Measurements from ENCODE around the gene IL1RAPL1. TPM values are rescaled to one million over a fixed set of nuclear protein-coding genes. Genes with fewer than 3 reads are reported as not detected.

IL1RAPL1 gene
- total RNA-seq, 1 experiment from 2014 or later, result not detected

DNA sequence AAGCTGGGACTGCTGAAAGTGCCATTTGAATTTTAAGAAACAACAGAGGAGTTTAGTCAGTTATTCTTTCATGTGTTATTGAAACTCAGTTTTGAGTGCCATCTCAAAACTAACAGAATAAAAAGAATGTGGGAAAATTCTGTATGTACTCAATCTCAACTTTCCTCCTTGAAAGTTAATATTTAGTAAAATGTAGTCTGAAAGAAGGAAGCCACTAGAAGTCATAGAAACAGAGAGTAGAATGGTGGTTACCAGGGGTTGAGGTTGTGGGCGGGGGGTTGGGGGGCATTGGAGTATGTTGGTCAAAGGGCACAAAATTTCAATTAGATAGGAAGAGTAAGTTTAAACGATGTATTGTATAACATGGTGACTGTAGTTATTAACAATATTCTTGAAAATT, 999.9 kb downstream of the IL1RAPL1 start:
- H3K27me3 ChIP-seq (ENCODE audit: low read length), result no peaks in the 10 kb centered on the region
- H3K4me2 ChIP-seq (ENCODE audit: low read depth, low read length, poor library complexity, severe bottlenecking), result no peak overlapping the region
- no peak for DNase-seq
- no peak overlapping the region for H3K9ac ChIP-seq (ENCODE audit: low read length)
- no peaks in the 10 kb centered on the region for H3K79me2 ChIP-seq (ENCODE audit: low read length)
- H3K36me3 ChIP-seq (ENCODE audit: insufficient read depth, low read length), result no peaks in the 10 kb centered on the region
- peaks cover 38% of the 10 kb centered on the region for H3K9me3 ChIP-seq (ENCODE audit: low read length)
- no peaks in the 10 kb centered on the region for H3K4me1 ChIP-seq (ENCODE audit: low read length)
- no peak overlapping the region for H3K27ac ChIP-seq (ENCODE audit: low read length)
- H2AFZ ChIP-seq (ENCODE audit: low read length), result no peak overlapping the region
- no peaks in the 10 kb centered on the region for H4K20me1 ChIP-seq (ENCODE audit: insufficient read depth, low read depth, low read length)
- H3K4me3 ChIP-seq (ENCODE audit: low read length), result no peak overlapping the region
- H3K9me2 ChIP-seq (replicated peaks; ENCODE audit: insufficient read depth, low read length), result no peaks in the 10 kb centered on the region

DNA sequence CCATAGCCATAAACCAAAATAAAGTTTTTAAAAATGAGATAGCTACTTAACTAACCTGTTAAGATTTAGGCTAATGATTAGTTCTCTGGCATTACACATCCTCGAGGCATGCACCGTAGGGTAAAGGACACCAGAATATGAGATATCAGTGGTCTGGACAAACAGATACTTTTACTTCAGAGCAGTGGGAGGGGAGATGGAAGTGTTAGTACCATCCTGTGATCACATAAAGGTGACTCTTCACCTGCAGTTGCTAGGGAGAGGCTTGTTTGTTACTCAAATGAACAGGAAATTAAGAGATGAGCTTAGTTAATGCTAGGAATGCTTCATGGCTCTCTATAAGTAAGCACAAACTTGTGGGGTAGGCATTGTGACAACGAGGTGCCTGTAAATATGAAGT, 1003.7 kb downstream of the IL1RAPL1 start:
- Histone ChIP-seq H3K4me2 (ENCODE audit: low read depth, low read length, poor library complexity, severe bottlenecking) (no peak overlapping the region), H2AFZ (ENCODE audit: low read length) (no peak overlapping the region), H3K9me2 (replicated peaks; ENCODE audit: insufficient read depth, low read length) (no peaks in the 10 kb centered on the region), H3K4me1 (ENCODE audit: low read length) (no peaks in the 10 kb centered on the region), H3K4me3 (ENCODE audit: low read length) (no peak overlapping the region), H3K27ac (ENCODE audit: low read length) (no peak overlapping the region), H3K9me3 (ENCODE audit: low read length) (peaks cover 31% of the 10 kb centered on the region), H4K20me1 (ENCODE audit: insufficient read depth, low read depth, low read length) (no peaks in the 10 kb centered on the region), H3K9ac (ENCODE audit: low read length) (no peak overlapping the region), H3K27me3 (ENCODE audit: low read length) (no peaks in the 10 kb centered on the region), H3K36me3 (ENCODE audit: insufficient read depth, low read length) (no peaks in the 10 kb centered on the region), H3K79me2 (ENCODE audit: low read length) (no peaks in the 10 kb centered on the region)
- DNase-seq, result no peak

DNA sequence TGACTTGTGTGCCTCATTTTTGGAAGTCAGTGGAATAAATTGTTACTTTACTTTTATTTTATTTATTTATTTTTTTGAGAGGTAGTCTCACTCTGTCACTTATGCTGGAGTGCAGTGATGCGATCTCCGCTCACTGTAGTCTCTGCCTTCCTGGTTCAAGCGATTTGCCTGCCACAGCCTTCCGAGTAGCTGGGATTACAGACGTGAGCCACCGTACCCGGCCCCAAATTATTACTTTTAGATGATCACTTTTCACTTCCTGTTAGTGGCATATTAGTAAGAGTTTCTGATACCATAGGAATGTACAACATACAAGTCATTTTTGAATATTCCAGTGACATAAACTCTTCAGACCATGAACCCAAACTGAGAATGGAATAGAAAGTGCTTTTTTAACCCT, 1017.1 kb downstream of the IL1RAPL1 start:
- H3K9me3 ChIP-seq (ENCODE audit: low read length), result peaks cover 35% of the 10 kb centered on the region
- H3K27me3 ChIP-seq (ENCODE audit: low read length), result no peaks in the 10 kb centered on the region
- H3K4me3 ChIP-seq (ENCODE audit: low read length), result no peak overlapping the region
- no peaks in the 10 kb centered on the region for H3K4me1 ChIP-seq (ENCODE audit: low read length)
- no peaks in the 10 kb centered on the region for H4K20me1 ChIP-seq (ENCODE audit: insufficient read depth, low read depth, low read length)
- DNase-seq, result no peak
- H3K79me2 ChIP-seq (ENCODE audit: low read length), result no peaks in the 10 kb centered on the region
- no peak overlapping the region for H3K4me2 ChIP-seq (ENCODE audit: low read depth, low read length, poor library complexity, severe bottlenecking)
- H3K27ac ChIP-seq (ENCODE audit: low read length), result no peak overlapping the region
- no peak overlapping the region for H3K9ac ChIP-seq (ENCODE audit: low read length)
- no peaks in the 10 kb centered on the region for H3K9me2 ChIP-seq (replicated peaks; ENCODE audit: insufficient read depth, low read length)
- no peaks in the 10 kb centered on the region for H3K36me3 ChIP-seq (ENCODE audit: insufficient read depth, low read length)
- H2AFZ ChIP-seq (ENCODE audit: low read length), result no peak overlapping the region

DNA sequence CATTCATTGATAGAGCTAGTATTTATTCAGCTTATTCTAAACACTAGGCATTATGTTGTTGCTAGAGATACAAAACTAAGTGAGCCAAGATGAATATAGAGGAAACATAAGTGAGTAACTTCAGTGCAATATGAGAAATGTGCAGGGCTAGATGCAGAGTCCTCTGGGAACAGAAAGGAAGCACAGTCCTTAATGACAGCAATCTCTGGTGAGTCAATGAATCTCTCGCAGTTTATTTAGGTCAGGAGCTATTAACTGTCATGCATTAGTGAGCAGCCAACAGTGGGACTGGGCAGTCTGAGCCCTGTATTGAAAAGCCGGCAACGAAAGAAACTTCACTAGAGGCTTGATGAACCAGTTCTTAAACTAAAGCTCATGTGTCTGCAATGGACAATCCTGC, 1030.0 kb downstream of the IL1RAPL1 start:
- no peaks in the 10 kb centered on the region for H3K9me2 ChIP-seq (replicated peaks; ENCODE audit: insufficient read depth, low read length)
- H3K4me3 ChIP-seq (ENCODE audit: low read length), result no peak overlapping the region
- peaks cover 16% of the 10 kb centered on the region for H3K9me3 ChIP-seq (ENCODE audit: low read length)
- no peaks in the 10 kb centered on the region for H3K79me2 ChIP-seq (ENCODE audit: low read length)
- no peak overlapping the region for H2AFZ ChIP-seq (ENCODE audit: low read length)
- no peaks in the 10 kb centered on the region for H3K27me3 ChIP-seq (ENCODE audit: low read length)
- H3K4me2 ChIP-seq (ENCODE audit: low read depth, low read length, poor library complexity, severe bottlenecking), result no peak overlapping the region
- no peaks in the 10 kb centered on the region for H3K36me3 ChIP-seq (ENCODE audit: insufficient read depth, low read length)
- no peaks in the 10 kb centered on the region for H3K4me1 ChIP-seq (ENCODE audit: low read length)
- no peak for DNase-seq
- H3K9ac ChIP-seq (ENCODE audit: low read length), result no peak overlapping the region
- H3K27ac ChIP-seq (ENCODE audit: low read length), result no peak overlapping the region
- H4K20me1 ChIP-seq (ENCODE audit: insufficient read depth, low read depth, low read length), result no peaks in the 10 kb centered on the region

DNA sequence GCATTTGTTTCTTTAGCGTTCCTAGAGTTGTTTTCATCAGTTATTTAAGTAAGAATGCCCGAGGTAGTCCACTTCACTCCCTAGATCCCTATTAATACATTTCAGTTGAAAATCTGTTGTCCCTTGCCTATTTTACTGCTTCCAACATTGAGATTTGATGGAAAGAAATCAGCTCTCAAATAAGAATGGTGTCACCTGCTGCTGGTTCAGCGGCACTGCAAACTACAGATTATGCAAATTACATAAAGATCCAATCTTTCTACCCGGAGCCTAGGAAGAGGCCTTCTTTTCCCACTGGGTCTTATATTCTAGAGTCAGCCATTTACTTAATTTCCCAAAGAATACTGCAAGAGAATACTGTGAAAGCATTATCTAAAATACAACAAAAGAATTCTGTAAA, 1030.5 kb downstream of the IL1RAPL1 start:
- H3K27ac ChIP-seq (ENCODE audit: low read length), result no peak overlapping the region
- H3K9ac ChIP-seq (ENCODE audit: low read length), result no peak overlapping the region
- no peak overlapping the region for H3K4me3 ChIP-seq (ENCODE audit: low read length)
- no peak for DNase-seq
- peaks cover 19% of the 10 kb centered on the region for H3K9me3 ChIP-seq (ENCODE audit: low read length)
- H3K9me2 ChIP-seq (replicated peaks; ENCODE audit: insufficient read depth, low read length), result no peaks in the 10 kb centered on the region
- H3K36me3 ChIP-seq (ENCODE audit: insufficient read depth, low read length), result no peaks in the 10 kb centered on the region
- no peak overlapping the region for H2AFZ ChIP-seq (ENCODE audit: low read length)
- H3K4me1 ChIP-seq (ENCODE audit: low read length), result no peaks in the 10 kb centered on the region
- no peaks in the 10 kb centered on the region for H3K27me3 ChIP-seq (ENCODE audit: low read length)
- no peaks in the 10 kb centered on the region for H3K79me2 ChIP-seq (ENCODE audit: low read length)
- H3K4me2 ChIP-seq (ENCODE audit: low read depth, low read length, poor library complexity, severe bottlenecking), result no peak overlapping the region
- no peaks in the 10 kb centered on the region for H4K20me1 ChIP-seq (ENCODE audit: insufficient read depth, low read depth, low read length)

DNA sequence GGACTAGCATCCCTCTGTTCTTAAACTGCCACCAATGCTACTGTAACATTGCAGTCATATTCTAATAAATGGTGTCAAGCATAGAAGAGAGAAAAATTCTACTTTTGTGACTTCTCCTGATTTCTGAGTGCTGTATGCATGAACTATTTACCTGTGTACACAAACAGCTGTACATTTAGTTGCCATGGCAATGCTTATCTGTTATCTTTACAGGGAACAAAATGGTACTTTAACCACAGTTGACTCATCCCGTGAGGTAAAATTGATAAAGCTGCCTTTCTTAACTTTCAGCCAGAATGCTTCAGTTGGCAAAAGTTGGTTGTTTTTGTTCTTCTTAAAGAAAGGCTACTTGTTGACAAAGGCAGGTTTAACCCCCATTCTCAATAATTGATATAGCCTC, 1040.6 kb downstream of the IL1RAPL1 start:
- DNase-seq, result no peak
- no peak overlapping the region for H3K4me2 ChIP-seq (ENCODE audit: low read depth, low read length, poor library complexity, severe bottlenecking)

DNA sequence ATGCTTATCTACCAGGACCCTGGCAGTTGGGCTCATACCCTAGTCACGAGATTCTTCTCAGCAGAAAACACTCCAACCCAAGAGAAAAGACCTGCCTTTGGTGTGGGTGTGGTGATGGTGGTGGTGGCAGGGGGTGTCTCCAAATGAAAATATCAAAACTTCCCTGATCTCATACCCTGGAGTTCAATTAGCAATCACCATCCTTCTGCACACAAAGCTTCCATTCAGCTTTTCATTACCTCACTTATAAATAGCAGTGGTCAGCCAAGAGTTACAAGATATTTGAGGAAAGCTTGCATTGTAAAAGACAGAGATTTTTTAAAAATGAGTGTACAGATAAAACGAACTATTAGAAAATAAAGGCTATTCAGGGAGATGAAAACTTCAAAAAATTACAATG, 1047.3 kb downstream of the IL1RAPL1 start:
- no peaks in the 10 kb centered on the region for H3K4me1 ChIP-seq (ENCODE audit: low read length)
- no peak overlapping the region for H3K4me3 ChIP-seq (ENCODE audit: low read length)
- no peak for DNase-seq
- H3K27me3 ChIP-seq (ENCODE audit: low read length), result no peaks in the 10 kb centered on the region
- H3K79me2 ChIP-seq (ENCODE audit: low read length), result no peaks in the 10 kb centered on the region
- H3K9ac ChIP-seq (ENCODE audit: low read length), result no peak overlapping the region
- H3K36me3 ChIP-seq (ENCODE audit: insufficient read depth, low read length), result no peaks in the 10 kb centered on the region
- H3K9me2 ChIP-seq (replicated peaks; ENCODE audit: insufficient read depth, low read length), result no peaks in the 10 kb centered on the region
- peaks cover 20% of the 10 kb centered on the region for H3K9me3 ChIP-seq (ENCODE audit: low read length)
- H2AFZ ChIP-seq (ENCODE audit: low read length), result no peak overlapping the region
- no peaks in the 10 kb centered on the region for H4K20me1 ChIP-seq (ENCODE audit: insufficient read depth, low read depth, low read length)
- no peak overlapping the region for H3K27ac ChIP-seq (ENCODE audit: low read length)
- no peak overlapping the region for H3K4me2 ChIP-seq (ENCODE audit: low read depth, low read length, poor library complexity, severe bottlenecking)

More for the DNA sequence above, 1040.6 kb downstream of the IL1RAPL1 start:
- no peak overlapping the region for H2AFZ ChIP-seq (ENCODE audit: low read length)
- H4K20me1 ChIP-seq (ENCODE audit: insufficient read depth, low read depth, low read length), result no peaks in the 10 kb centered on the region
- H3K4me3 ChIP-seq (ENCODE audit: low read length), result no peak overlapping the region
- H3K9me2 ChIP-seq (replicated peaks; ENCODE audit: insufficient read depth, low read length), result no peaks in the 10 kb centered on the region
- H3K36me3 ChIP-seq (ENCODE audit: insufficient read depth, low read length), result no peaks in the 10 kb centered on the region
- no peak overlapping the region for H3K9ac ChIP-seq (ENCODE audit: low read length)
- peaks cover 8% of the 10 kb centered on the region for H3K9me3 ChIP-seq (ENCODE audit: low read length)
- no peak overlapping the region for H3K27ac ChIP-seq (ENCODE audit: low read length)
- H3K79me2 ChIP-seq (ENCODE audit: low read length), result no peaks in the 10 kb centered on the region
- no peaks in the 10 kb centered on the region for H3K4me1 ChIP-seq (ENCODE audit: low read length)
- no peaks in the 10 kb centered on the region for H3K27me3 ChIP-seq (ENCODE audit: low read length)

DNA sequence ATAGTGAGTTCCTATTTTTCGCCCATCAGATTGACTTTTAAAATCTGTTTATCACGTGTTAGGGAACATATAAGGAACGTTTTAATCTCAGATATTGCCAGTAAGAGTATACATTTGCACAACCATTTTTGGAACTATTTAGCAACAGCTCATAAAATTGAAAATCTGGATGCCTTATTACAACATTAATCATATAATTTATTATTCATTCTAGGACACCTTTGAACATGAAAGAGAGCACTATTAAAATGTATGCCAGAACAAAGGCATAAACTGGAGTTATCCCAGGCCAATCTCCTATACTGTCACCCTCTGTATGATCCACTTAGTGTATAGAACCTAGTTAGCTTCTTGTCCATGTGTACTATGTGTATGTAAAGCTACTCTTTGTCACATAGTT, 1049.1 kb downstream of the IL1RAPL1 start:
- Histone ChIP-seq H3K4me2 (ENCODE audit: low read depth, low read length, poor library complexity, severe bottlenecking) (no peak overlapping the region), H4K20me1 (ENCODE audit: insufficient read depth, low read depth, low read length) (no peaks in the 10 kb centered on the region), H3K9ac (ENCODE audit: low read length) (no peak overlapping the region), H3K27ac (ENCODE audit: low read length) (no peak overlapping the region), H2AFZ (ENCODE audit: low read length) (no peak overlapping the region), H3K4me1 (ENCODE audit: low read length) (no peaks in the 10 kb centered on the region), H3K79me2 (ENCODE audit: low read length) (no peaks in the 10 kb centered on the region), H3K36me3 (ENCODE audit: insufficient read depth, low read length) (no peaks in the 10 kb centered on the region), H3K9me2 (replicated peaks; ENCODE audit: insufficient read depth, low read length) (no peaks in the 10 kb centered on the region), H3K4me3 (ENCODE audit: low read length) (no peak overlapping the region), H3K27me3 (ENCODE audit: low read length) (no peaks in the 10 kb centered on the region), H3K9me3 (ENCODE audit: low read length) (peaks cover 23% of the 10 kb centered on the region)
- no peak for DNase-seq

DNA sequence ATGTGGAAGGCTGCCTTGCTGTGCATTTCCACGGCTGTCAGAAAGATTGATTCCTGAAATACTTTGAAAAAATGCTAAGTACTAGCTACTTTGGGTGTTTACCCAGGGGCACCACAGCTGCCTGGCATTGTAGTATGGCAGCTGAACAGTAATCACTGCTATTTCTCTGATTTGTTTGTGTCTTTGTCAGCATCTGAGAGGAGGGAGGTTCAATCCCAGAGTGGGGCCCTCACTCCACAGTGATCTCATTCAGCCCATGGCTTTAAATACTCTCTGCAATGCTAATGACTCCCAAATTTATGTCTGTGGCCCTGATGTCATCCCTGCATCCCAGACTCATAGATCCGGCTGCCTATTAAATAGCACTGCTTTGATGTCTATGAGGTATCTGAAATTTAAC, 1052.9 kb downstream of the IL1RAPL1 start:
- no peaks in the 10 kb centered on the region for H3K4me1 ChIP-seq (ENCODE audit: low read length)
- no peak overlapping the region for H3K4me2 ChIP-seq (ENCODE audit: low read depth, low read length, poor library complexity, severe bottlenecking)
- H3K9me2 ChIP-seq (replicated peaks; ENCODE audit: insufficient read depth, low read length), result no peaks in the 10 kb centered on the region
- H2AFZ ChIP-seq (ENCODE audit: low read length), result no peak overlapping the region
- no peaks in the 10 kb centered on the region for H4K20me1 ChIP-seq (ENCODE audit: insufficient read depth, low read depth, low read length)
- no peaks in the 10 kb centered on the region for H3K36me3 ChIP-seq (ENCODE audit: insufficient read depth, low read length)
- DNase-seq, result no peak
- H3K27ac ChIP-seq (ENCODE audit: low read length), result no peak overlapping the region
- H3K9ac ChIP-seq (ENCODE audit: low read length), result no peak overlapping the region
- H3K9me3 ChIP-seq (ENCODE audit: low read length), result peaks cover 44% of the 10 kb centered on the region
- H3K79me2 ChIP-seq (ENCODE audit: low read length), result no peaks in the 10 kb centered on the region
- no peak overlapping the region for H3K4me3 ChIP-seq (ENCODE audit: low read length)
- H3K27me3 ChIP-seq (ENCODE audit: low read length), result no peaks in the 10 kb centered on the region

Measured in Karpas-422 (cell line).